Left hindlimb (tissue), 1 donor: Measurements from ENCODE around the gene ZNF786.

Experiments
- DNase-seq: peaks from one replicate; pipeline ENCODE4 v3.0.0-alpha.2; 2018

ZNF786 gene

GRCh38 chr7:149027611-149028345 lies 62.7 kb downstream of the ZNF786 start:
- DNase-seq, result no peak

- no peak for DNase-seq
These were observed 63.5 kb downstream of the ZNF786 start for GRCh38 chr7:149027055-149027454.

- DNase-seq, result no peak
These were observed 66.9 kb downstream of the ZNF786 start for GRCh38 chr7:149023662-149024061.

- no peak for DNase-seq
These were observed 67.7 kb downstream of the ZNF786 start for GRCh38 chr7:149022756-149023360.

GRCh38 chr7:149021725-149022062 lies 68.8 kb downstream of the ZNF786 start:
- no peak for DNase-seq

GRCh38 chr7:149020483-149020882 lies 70.0 kb downstream of the ZNF786 start:
- no peak for DNase-seq
